ENCODE results near the gene EDC3. TPM values are rescaled to one million over a fixed set of nuclear protein-coding genes. Genes with fewer than 3 reads are reported as not detected.
A peak's percentile ranks its signal among the peaks of the same experiment; 100 is the strongest.

The EDC3 gene
- total RNA-seq, 2 experiments from 2014 or later = 41.9 to 44.1 TPM

GRCh38 chr15:74604983-74605794 is 90.6 kb downstream of the EDC3 start:
- Mint-ChIP-seq H3K27ac (no peak overlapping the region), H3K9me3 (no peaks in the 10 kb centered on the region), H3K4me3 (no peak overlapping the region), H3K4me1 (ENCODE audit: low read depth) (no peaks in the 10 kb centered on the region), H3K27me3 (no peaks in the 10 kb centered on the region), H3K36me3 (ENCODE audit: low read depth) (no peaks in the 10 kb centered on the region)
- intact Hi-C loops (cut with micrococcal nuclease) = no loop called here
- ChIA-PET POLR2A (interaction anchor here (0.9 to 1.5 kb wide), 3 partner anchors 10 to 15 kb away, joined by 3 to 4 read pairs (median 3); no protein-coding TSS in a partner anchor), CTCF (interaction anchor here (1.5 kb wide), 1 partner anchor 16 kb away, joined by 4 read pairs; no protein-coding TSS in a partner anchor)
- no peak for ATAC-seq
- no peak for DNase-seq
- no peak for TF ChIP-seq CTCF (IDR thresholded peaks at IDR 0.05)

- H3K4me3 Mint-ChIP-seq = no peak overlapping the region
- H3K36me3 Mint-ChIP-seq (ENCODE audit: low read depth) = no peaks in the 10 kb centered on the region
- peaks cover 6% of the 10 kb centered on the region for H3K4me1 Mint-ChIP-seq (ENCODE audit: low read depth)
- no peak overlapping the region for H3K27ac Mint-ChIP-seq
- ChIA-PET POLR2A (interaction anchor here (1.1 to 1.5 kb wide), 4 partner anchors 8 to 33 kb away, joined by 3 to 4 read pairs (median 4); no protein-coding TSS in a partner anchor), CTCF (no interaction called here)
- no peak for ATAC-seq
- H3K9me3 Mint-ChIP-seq = no peaks in the 10 kb centered on the region
- TF ChIP-seq CTCF (IDR thresholded peaks at IDR 0.05) = no peak
- DNase-seq = no peak
- H3K27me3 Mint-ChIP-seq = no peaks in the 10 kb centered on the region
- intact Hi-C loops (cut with micrococcal nuclease) = no loop called here
Measured at GRCh38 chr15:74603789-74604705, 91.8 kb downstream of the EDC3 start.

DNA sequence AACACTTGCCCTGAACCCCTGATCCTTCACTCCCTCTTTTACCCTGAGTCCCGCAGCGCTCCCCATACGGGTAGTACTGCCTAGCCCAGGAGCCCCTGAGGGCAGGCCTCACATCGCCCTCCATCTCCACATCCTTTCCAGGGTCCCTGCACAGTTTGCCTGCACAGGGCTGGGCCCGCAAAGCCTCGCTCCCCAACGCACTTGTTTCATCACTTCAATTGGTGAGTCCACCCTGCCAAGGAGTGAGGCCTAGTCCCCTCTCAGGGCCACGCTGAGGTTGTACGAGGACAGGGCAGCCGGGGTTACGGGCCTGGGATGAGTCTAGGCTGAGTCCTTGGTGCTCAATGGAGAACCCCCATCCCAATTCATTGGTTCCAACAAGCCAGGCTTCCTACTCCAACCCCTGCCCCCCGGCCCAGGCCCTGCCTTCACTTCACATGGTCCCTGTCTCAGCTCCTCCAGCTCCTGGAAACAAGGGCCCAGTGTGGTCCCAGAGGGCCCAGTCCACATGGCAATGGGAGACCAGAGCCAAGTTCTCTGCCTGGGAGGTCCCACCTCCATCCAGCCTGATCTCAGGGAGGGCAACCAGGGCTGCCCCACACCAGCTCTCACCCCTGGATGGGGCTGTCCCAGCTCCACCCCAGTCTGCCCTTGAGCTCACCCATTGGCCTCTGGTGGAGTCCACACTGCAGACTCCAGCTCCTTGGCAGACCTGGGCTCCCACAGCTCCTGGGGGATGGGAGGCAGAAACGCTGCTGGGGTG is 92.6 kb downstream of the EDC3 start:
- peaks cover 5% of the 10 kb centered on the region for H3K36me3 Mint-ChIP-seq (ENCODE audit: low read depth)
- TF ChIP-seq CTCF (IDR thresholded peaks at IDR 0.05) = no peak
- no peak overlapping the region for H3K27ac Mint-ChIP-seq
- no peak for DNase-seq
- peaks cover 14% of the 10 kb centered on the region for H3K4me1 Mint-ChIP-seq (ENCODE audit: low read depth)
- ChIA-PET CTCF (no interaction called here), POLR2A (interaction anchor here (0.6 to 1.4 kb wide), 4 partner anchors 9 to 48 kb away, joined by 3 to 5 read pairs (median 4); no protein-coding TSS in a partner anchor)
- H3K9me3 Mint-ChIP-seq = no peaks in the 10 kb centered on the region
- no peak for ATAC-seq
- intact Hi-C loops (cut with micrococcal nuclease) = no loop called here
- no peaks in the 10 kb centered on the region for H3K27me3 Mint-ChIP-seq
- H3K4me3 Mint-ChIP-seq = no peak overlapping the region

DNA sequence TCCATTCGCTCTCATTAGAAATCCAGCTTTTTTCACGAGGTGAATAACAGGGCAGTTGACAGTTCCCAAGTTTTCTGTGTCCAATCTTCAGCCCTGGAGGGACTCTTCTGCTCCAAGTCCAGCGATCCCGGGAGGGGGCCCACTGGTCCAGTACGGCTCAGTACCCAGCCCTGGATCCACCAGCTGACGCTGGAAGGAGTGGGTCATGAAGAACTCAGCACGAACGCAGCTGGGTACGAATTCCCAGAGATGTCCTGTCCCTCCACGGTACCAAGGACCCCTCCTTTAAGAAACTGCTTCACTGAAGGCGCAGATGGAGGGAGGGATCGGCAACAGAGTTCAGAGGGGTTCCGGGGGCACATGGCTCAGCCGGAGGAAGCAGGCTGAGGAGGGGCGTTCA is 96.7 kb downstream of the EDC3 start:
- ChIA-PET CTCF (interaction anchor here (0.7 to 2.4 kb wide), 5 partner anchors 9 to 183 kb away, joined by 3 to 11 read pairs (median 3); no protein-coding TSS in a partner anchor), POLR2A (interaction anchor here (1.3 to 4.4 kb wide), 5 partner anchors 9 to 48 kb away, joined by 4 to 33 read pairs (median 4); no protein-coding TSS in a partner anchor)
- Mint-ChIP-seq H3K4me3 (peak overlapping the region; percentile 86), H3K4me1 (ENCODE audit: low read depth) (peaks cover 24% of the 10 kb centered on the region), H3K9me3 (no peaks in the 10 kb centered on the region), H3K36me3 (ENCODE audit: low read depth) (peaks cover 15% of the 10 kb centered on the region), H3K27ac (peak overlapping the region; percentile 98), H3K27me3 (no peaks in the 10 kb centered on the region)
- intact Hi-C loops (cut with micrococcal nuclease) = no loop called here
- no peak for DNase-seq
- TF ChIP-seq CTCF (IDR thresholded peaks at IDR 0.05) = no peak
- no peak for ATAC-seq
